GM10266 (cell line): ENCODE data around the gene SERINC5.

Experiments
- DNase-seq: peaks from one replicate; pipeline ENCODE4 v3.0.0; 2012; ENCODE audit errors: extremely low spot score
- CTCF ChIP-seq: IDR thresholded peaks from 2 replicates; pipeline ENCODE4 v1.5.1; 2012; ENCODE audit warnings: mild to moderate bottlenecking, low read depth; ENCODE audit not compliant: control insufficient read depth, insufficient read depth; ENCODE audit errors: missing control alignments

The SERINC5 gene

GRCh38 chr5:80198399-80198798, 57.4 kb downstream of the SERINC5 start:
- TF ChIP-seq CTCF: no peak
- no peak for DNase-seq

GRCh38 chr5:80195837-80196400, 59.9 kb downstream of the SERINC5 start:
- DNase-seq: no peak
- TF ChIP-seq CTCF: no peak

GRCh38 chr5:80194468-80194867, 61.4 kb downstream of the SERINC5 start:
- no peak for TF ChIP-seq CTCF
- no peak for DNase-seq

GRCh38 chr5:80193401-80193800, 62.4 kb downstream of the SERINC5 start:
- no peak for TF ChIP-seq CTCF

GRCh38 chr5:80192507-80193241, 63.2 kb downstream of the SERINC5 start:
- DNase-seq: no peak
- no peak for TF ChIP-seq CTCF

More at GRCh38 chr5:80193401-80193800, 62.4 kb downstream of the SERINC5 start:
- no peak for DNase-seq

GRCh38 chr5:80191991-80192398, 63.9 kb downstream of the SERINC5 start:
- no peak for DNase-seq
- no peak for TF ChIP-seq CTCF

GRCh38 chr5:80191397-80191796, 64.5 kb downstream of the SERINC5 start:
- no peak for TF ChIP-seq CTCF
- no peak for DNase-seq
